Ureter (tissue), 1 donor: ENCODE data around the gene ISCA2. TPM values are rescaled to one million over a fixed set of nuclear protein-coding genes. Genes with fewer than 3 reads are reported as not detected.
"Not testable (repeated sequence)": the region's sequence is repeated elsewhere in the genome, so short reads cannot be mapped to it uniquely, and the experiment has no call there.

Experiments used
- DNase-seq: peaks from one replicate; pipeline ENCODE4 v3.0.0-alpha.2; 2020; ENCODE audit warnings: low spot score
- total RNA-seq: library from RNA; stranded (reverse); gene quantifications from one replicate; pipeline ENCODE4 v1.2.4, GENCODE V29; 2023
- donor health status: DM: yes; HTN: yes; CAD: no.

ISCA2 gene
- total RNA-seq, 1 donor from 2014 or later = 25.6 TPM

GRCh38 chr14:74528406-74528805 lies 34.8 kb downstream of the ISCA2 start:
- no peak for DNase-seq

GRCh38 chr14:74528886-74529285 lies 35.3 kb downstream of the ISCA2 start:
- DNase-seq = no peak

GRCh38 chr14:74531006-74531405 lies 37.4 kb downstream of the ISCA2 start:
- DNase-seq = no peak

GRCh38 chr14:74531467-74531866 lies 37.9 kb downstream of the ISCA2 start:
- no peak for DNase-seq

GRCh38 chr14:74532246-74532645 lies 38.7 kb downstream of the ISCA2 start:
- DNase-seq = no peak

- no peak for DNase-seq
Observed at GRCh38 chr14:74533576-74533975, 40.0 kb downstream of the ISCA2 start.

- DNase-seq = no peak
Observed at GRCh38 chr14:74535756-74536325, 42.3 kb downstream of the ISCA2 start.

GRCh38 chr14:74536336-74536735 lies 42.8 kb downstream of the ISCA2 start:
- DNase-seq = not testable (repeated sequence)

- DNase-seq = no peak
Observed at GRCh38 chr14:74538411-74539391, 45.1 kb downstream of the ISCA2 start.

GRCh38 chr14:74539503-74539902 lies 45.9 kb downstream of the ISCA2 start:
- no peak for DNase-seq

- no peak for DNase-seq
Observed at GRCh38 chr14:74541225-74541624, 47.7 kb downstream of the ISCA2 start.

- no peak for DNase-seq
Observed at GRCh38 chr14:74542056-74542685, 48.6 kb downstream of the ISCA2 start.

- DNase-seq = no peak
Observed at GRCh38 chr14:74543771-74544438, 50.3 kb downstream of the ISCA2 start.

GRCh38 chr14:74545386-74545785 lies 51.8 kb downstream of the ISCA2 start:
- no peak for DNase-seq

GRCh38 chr14:74546416-74546815 lies 52.9 kb downstream of the ISCA2 start:
- DNase-seq = no peak

Other genes starting within 250 kb of the ISCA2 start
- gene ABCD4, start 190.8 kb upstream of the ISCA2 start, total RNA-seq = 65.3 TPM
- gene VRTN, start 145.3 kb upstream of the ISCA2 start, total RNA-seq = not detected
- 0.18 TPM for gene SYNDIG1L, start 67.6 kb upstream of the ISCA2 start, total RNA-seq
- 175 TPM for gene NPC2, start 460 bp upstream of the ISCA2 start, total RNA-seq
- 6.8 TPM for gene LTBP2, start 118.5 kb downstream of the ISCA2 start, total RNA-seq
- 40.8 TPM for gene AREL1, start 219.3 kb downstream of the ISCA2 start, total RNA-seq
- 54.6 TPM for gene FCF1, start 219.4 kb downstream of the ISCA2 start, total RNA-seq